H1 (cell line): ENCODE results near the gene SERINC1. TPM values are rescaled to one million over a fixed set of nuclear protein-coding genes. Genes with fewer than 3 reads are reported as not detected.

Source experiments
- CTCF ChIA-PET: fragments of 300-600 bp; sonication (Branson Sonifier 250); formaldehyde crosslinking; loops from one replicate; lab custom pipeline; 2021; ENCODE audit not compliant: partially characterized antibody; lab: Charles Lee
- POLR2A ChIA-PET: fragments of 300-600 bp; sonication (Branson Sonifier 250); formaldehyde crosslinking; loops from one replicate; lab custom pipeline; 2021; ENCODE audit warnings: inconsistent platforms; ENCODE audit not compliant: partially characterized antibody; lab: Charles Lee
- DNase-seq, 2 experiments: peaks; one replicate each; pipeline versions ENCODE4 v3.0.0 to v3.0.0-alpha.2; 2010 to 2022; ENCODE audit warnings: low spot score in 2 of 2, low read depth in 1 of 2, mixed read lengths in 1 of 2
- FAIRE-seq: peaks from 2 replicates; lab custom pipeline; 2011; peaks lifted over from hg19 to GRCh38; lab: Jason Lieb, UNC
- H2AFZ ChIP-seq: 2 replicates; pipeline ENCODE4 v1.8.1; 2012; ENCODE audit warnings: low read length, inconsistent platforms
- H2AK5ac ChIP-seq: 2 replicates; pipeline ENCODE4 v1.6.1; 2013; ENCODE audit warnings: low read depth, low read length
- H2BK120ac ChIP-seq: replicated peaks from 2 replicates; pipeline ENCODE3; 2013; ENCODE audit warnings: low read depth, low read length, inconsistent platforms
- H2BK12ac ChIP-seq: 2 replicates; pipeline ENCODE4 v1.6.1; 2013; ENCODE audit warnings: low read depth, low read length
- H2BK15ac ChIP-seq: 2 replicates; pipeline ENCODE4 v1.6.1; 2013; ENCODE audit warnings: low read length
- H2BK20ac ChIP-seq: 2 replicates; pipeline ENCODE4 v1.6.1; 2013; ENCODE audit warnings: low read length
- H2BK5ac ChIP-seq: 2 replicates; pipeline ENCODE4 v1.6.1; 2013; ENCODE audit warnings: low read depth, low read length
- H3K14ac ChIP-seq: 2 replicates; pipeline ENCODE4 v1.6.1; 2013; ENCODE audit warnings: inconsistent platforms; ENCODE audit not compliant: insufficient read length
- H3K18ac ChIP-seq: 2 replicates; pipeline ENCODE4 v1.6.1; 2013; ENCODE audit warnings: low read length; ENCODE audit errors: extremely low read depth
- H3K23ac ChIP-seq: 2 replicates; pipeline ENCODE4 v1.6.1; 2013; ENCODE audit warnings: inconsistent platforms; ENCODE audit not compliant: insufficient read length
- H3K23me2 ChIP-seq: 2 replicates; pipeline ENCODE4 v1.6.1; 2013; ENCODE audit warnings: low read depth, low read length
- H3K27ac ChIP-seq: 2 replicates; pipeline ENCODE4 v1.6.1; 2011; ENCODE audit warnings: low read depth, low read length, inconsistent platforms
- H3K27me3 ChIP-seq, 4 experiments: replicated peaks in 1 of 4; 1 replicate in 1 of 4; 2 replicates in 3 of 4; pipeline versions ENCODE4 v1.6.1 to v1.8.1; 2011 to 2013; ENCODE audit warnings: low read length in 3 of 4, mild to moderate bottlenecking in 3 of 4, inconsistent platforms in 2 of 4, mixed read lengths in 2 of 4, moderate library complexity in 1 of 4; ENCODE audit not compliant: control insufficient read depth in 3 of 4, insufficient read depth in 3 of 4; ENCODE audit errors: extremely low read depth in 1 of 4
- H3K36me3 ChIP-seq, 4 experiments: 2 replicates each; pipeline versions ENCODE4 v1.6.1 to v1.8.1; 2011 to 2013; ENCODE audit warnings: mild to moderate bottlenecking in 4 of 4, low read length in 3 of 4, moderate library complexity in 2 of 4, control low read depth in 1 of 4, inconsistent platforms in 1 of 4; ENCODE audit not compliant: insufficient read depth in 4 of 4, control insufficient read depth in 2 of 4
- H3K4ac ChIP-seq: replicated peaks from 2 replicates; pipeline ENCODE3; 2013; ENCODE audit warnings: low read length, low read depth, mixed read lengths, inconsistent platforms; ENCODE audit not compliant: insufficient read length
- H3K4me1 ChIP-seq, 4 experiments: replicated peaks in 1 of 4; 1 replicate in 1 of 4; 2 replicates in 3 of 4; pipeline versions ENCODE4 v1.6.1 to v1.8.1; 2011 to 2013; ENCODE audit warnings: low read length in 3 of 4, inconsistent platforms in 2 of 4, mixed read lengths in 1 of 4; ENCODE audit not compliant: insufficient read depth in 4 of 4, control insufficient read depth in 3 of 4
- H3K4me2 ChIP-seq, 2 experiments: 2 replicates each; pipeline versions ENCODE4 v1.6.1 to v1.8.1; 2011 to 2013; ENCODE audit warnings: low read depth in 2 of 2, low read length in 2 of 2, control low read depth in 1 of 2, inconsistent platforms in 1 of 2, mild to moderate bottlenecking in 1 of 2; ENCODE audit not compliant: insufficient read depth in 1 of 2
- H3K4me3 ChIP-seq, 4 experiments: fragments of 200-600, 300-600 bp in 1 of 4; sonication (generic), shearing (Covaris generic), sonication (Bioruptor Twin) in 1 of 4; 2 replicates each; pipeline versions ENCODE4 v1.5.1 to v1.8.1; 2011 to 2016; ENCODE audit warnings: low read length in 4 of 4, low read depth in 3 of 4, control low read depth in 2 of 4, inconsistent platforms in 2 of 4, mild to moderate bottlenecking in 2 of 4, mixed read lengths in 1 of 4, moderate library complexity in 1 of 4; ENCODE audit not compliant: insufficient read depth in 2 of 4; ENCODE audit errors: extremely low read depth in 1 of 4
- H3K56ac ChIP-seq: replicated peaks from 2 replicates; pipeline ENCODE3; 2013; ENCODE audit warnings: low read depth, mild to moderate bottlenecking, mixed read lengths, low read length, inconsistent platforms; ENCODE audit not compliant: insufficient read length
- H3K79me1 ChIP-seq: 2 replicates; pipeline ENCODE4 v1.6.1; 2013; ENCODE audit warnings: low read depth, low read length, control low read depth
- H3K79me2 ChIP-seq, 2 experiments: 2 replicates each; pipeline versions ENCODE4 v1.6.1 to v1.8.1; 2012 to 2013; ENCODE audit warnings: low read length in 2 of 2, mild to moderate bottlenecking in 2 of 2, inconsistent platforms in 1 of 2; ENCODE audit not compliant: insufficient read depth in 2 of 2, control insufficient read depth in 1 of 2
- H3K9ac ChIP-seq, 4 experiments: replicated peaks in 1 of 4; 1 replicate in 1 of 4; 2 replicates in 3 of 4; pipeline versions ENCODE4 v1.6.1 to v1.8.1; 2011 to 2013; ENCODE audit warnings: low read depth in 3 of 4, low read length in 3 of 4, control low read depth in 2 of 4, mild to moderate bottlenecking in 2 of 4, moderate library complexity in 2 of 4, inconsistent platforms in 1 of 4; ENCODE audit errors: extremely low read depth in 1 of 4
- H3K9me3 ChIP-seq, 2 experiments: 2 replicates each; pipeline versions ENCODE4 v1.6.1 to v1.8.1; 2012 to 2013; ENCODE audit warnings: mild to moderate bottlenecking in 2 of 2, moderate library complexity in 2 of 2, control low read depth in 1 of 2, inconsistent platforms in 1 of 2, low read depth in 1 of 2, low read length in 1 of 2, mixed read lengths in 1 of 2; ENCODE audit not compliant: insufficient read depth in 2 of 2
- H4K20me1 ChIP-seq, 2 experiments: replicated peaks in 1 of 2; 2 replicates each; pipeline versions ENCODE3 to v1.8.1; 2011 to 2013; ENCODE audit warnings: inconsistent platforms in 2 of 2, low read length in 2 of 2, mild to moderate bottlenecking in 1 of 2; ENCODE audit not compliant: insufficient read depth in 2 of 2, control insufficient read depth in 1 of 2
- H4K5ac ChIP-seq: 2 replicates; pipeline ENCODE4 v1.6.1; 2013; ENCODE audit warnings: low read length, low read depth, mixed read lengths, inconsistent platforms; ENCODE audit not compliant: insufficient read length
- H4K8ac ChIP-seq: 2 replicates; pipeline ENCODE4 v1.8.0; 2013; ENCODE audit warnings: mild to moderate bottlenecking, moderate library complexity, low read length, inconsistent platforms; ENCODE audit not compliant: insufficient read depth; ENCODE audit errors: extremely low read depth
- H4K91ac ChIP-seq: replicated peaks from 2 replicates; pipeline ENCODE3; 2013; ENCODE audit warnings: low read length, mixed read lengths, inconsistent platforms; ENCODE audit not compliant: insufficient read length
- BACH1 ChIP-seq: IDR thresholded peaks from 2 replicates; pipeline ENCODE4 v1.6.1; 2012; ENCODE audit warnings: low read length, improper control_type of control experiment
- CHD1 ChIP-seq: IDR thresholded peaks from 2 replicates; pipeline ENCODE4 v1.6.1; 2012; ENCODE audit warnings: low read depth, low read length, improper control_type of control experiment
- EP300 ChIP-seq, 2 experiments: IDR thresholded peaks; 1 replicate in 1 of 2; 2 replicates in 1 of 2; pipeline ENCODE4 v1.6.1; 2011 to 2012; ENCODE audit warnings: low read depth in 2 of 2, low read length in 2 of 2, mild to moderate bottlenecking in 2 of 2, borderline replicate concordance in 1 of 2, inconsistent platforms in 1 of 2, moderate library complexity in 1 of 2
- JUN ChIP-seq: IDR thresholded peaks from 2 replicates; pipeline ENCODE4 v1.6.1; 2011; ENCODE audit warnings: low read depth, mild to moderate bottlenecking, improper control_type of control experiment, low read length
- JUND ChIP-seq: IDR thresholded peaks from 2 replicates; pipeline ENCODE4 v1.6.1; 2011; ENCODE audit warnings: mild to moderate bottlenecking, improper control_type of control experiment, low read length
- KDM5A ChIP-seq: fragments of 200-600 bp; IDR thresholded peaks from 2 replicates; pipeline ENCODE4 v1.7.1; 2012; ENCODE audit warnings: mild to moderate bottlenecking, low read length, inconsistent platforms, mixed read lengths
- MAFK ChIP-seq: IDR thresholded peaks from 2 replicates; pipeline ENCODE4 v1.6.1; 2012; ENCODE audit warnings: low read depth, mild to moderate bottlenecking, improper control_type of control experiment, low read length
- RXRA ChIP-seq: IDR thresholded peaks from 2 replicates; pipeline ENCODE4 v1.6.1; 2011; ENCODE audit warnings: low read depth, mild to moderate bottlenecking, low read length, moderate library complexity; ENCODE audit not compliant: insufficient read depth
- SP1 ChIP-seq: IDR thresholded peaks from 2 replicates; pipeline ENCODE4 v1.6.1; 2011; ENCODE audit warnings: low read depth, low read length
- SUZ12 ChIP-seq: fragments of 200-600 bp; sonication (generic); IDR thresholded peaks from 2 replicates; pipeline ENCODE4 v1.6.1; 2012; ENCODE audit warnings: mild to moderate bottlenecking, inconsistent platforms, low read length, moderate library complexity, mixed read lengths
- TAF1 ChIP-seq: IDR thresholded peaks from 2 replicates; pipeline ENCODE4 v1.6.1; 2011; ENCODE audit warnings: mild to moderate bottlenecking, low read depth, low read length
- TEAD4 ChIP-seq: IDR thresholded peaks from 2 replicates; pipeline ENCODE4 v1.6.1; 2012; ENCODE audit warnings: low read depth, low read length, inconsistent platforms, mixed read lengths
- WGBS, 2 experiments: shearing (Covaris generic) in 1 of 2; methylation state at CpG; one replicate each; pipeline versions ENCODE4 v1.1.6 to v1.1.7; 2013 to 2015; ENCODE audit warnings: low lambda C conversion rate in 2 of 2, mixed read lengths in 2 of 2, inconsistent platforms in 1 of 2, low coverage in 1 of 2, missing lambda C conversion rate in 1 of 2; ENCODE audit not compliant: insufficient replicate concordance in 2 of 2, insufficient coverage in 1 of 2, insufficient read length in 1 of 2; ENCODE audit errors: extremely low coverage in 1 of 2, missing lambda C conversion rate in 1 of 2; 5-methylcytosine and 5-hydroxymethylcytosine counted together
- polyA plus RNA-seq, 7 experiments: library from polyadenylated mRNA; depleted of rRNA in 3 of 7; stranded (reverse) in 5 of 7; unstranded in 2 of 7; fragments of >200 nt in 5 of 7; fragments of 200-250 nt in 2 of 7; gene quantifications; 1 replicate in 5 of 7; 2 replicates in 1 of 7; 4 replicates in 1 of 7; pipeline versions ENCODE4 v1.2.1 to v1.2.3, GENCODE V29; 2011 to 2013; ENCODE audit warnings: missing spikeins in 2 of 7, mixed read lengths in 2 of 7
- total RNA-seq: library from RNA; stranded (reverse); fragmentation: NEBNext Ultra II Directional; extraction: Animal tissue kit (Norgen Biotek cat#: 25700); gene quantifications from 2 replicates; pipeline ENCODE4 v1.2.1, GENCODE V29; 2021
- TF ChIP-seq, protein P1 (sequence below): IDR thresholded peaks from 2 replicates; pipeline ENCODE4 v1.6.1; 2012; ENCODE audit warnings: low read length, inconsistent platforms

Gene SERINC1
- total and polyA plus RNA-seq, 2 of the 8 experiments (the other 6 are each of a cell fraction or from before 2014, with no cell fraction given), result 15.4 to 38.6 TPM

DNA sequence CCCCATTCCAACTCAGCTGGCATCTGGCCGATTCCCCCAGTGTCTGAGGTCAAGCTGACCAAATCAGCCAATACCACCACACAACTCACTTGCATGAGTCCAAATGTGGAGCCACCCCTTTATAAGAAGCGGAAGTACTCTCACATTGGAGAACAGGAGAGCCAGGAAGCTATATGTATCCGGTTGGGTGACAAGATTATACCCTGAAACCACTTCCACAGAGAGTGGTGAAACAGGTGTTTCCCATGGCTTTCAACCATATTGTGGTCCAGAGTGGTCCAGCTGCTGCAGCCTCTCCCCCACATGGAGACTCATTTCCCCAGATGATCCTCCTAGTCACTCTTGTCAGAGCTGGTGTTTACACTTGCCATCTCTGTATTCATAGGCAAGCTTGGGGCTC lies 24.0 kb upstream of the SERINC1 start:
- ChIA-PET POLR2A (no interaction called here), CTCF (interaction anchor here (1.2 to 2.7 kb wide), 4 partner anchors 8 to 344 kb away, joined by 3 to 10 read pairs (median 5); no protein-coding TSS in a partner anchor)
- DNase-seq (no peak), FAIRE-seq (no peak)
- H3K4me1 ChIP-seq, result no peaks in the 10 kb centered on the region
- peaks cover 0 to 54% (median 4%) of the 10 kb centered on the region in 4 experiments; a peak in 6 of 8 replicates for H3K36me3 ChIP-seq
- no peak overlapping the region for H3K4me3 ChIP-seq
- no peak overlapping the region for H4K8ac ChIP-seq
- 94% methylated on average over 3 of the region's 3 CpGs; no CpG with 5 or more reads in 1 of the 2 experiments for WGBS, 2 experiments
- H3K79me2 ChIP-seq, result 0 out of 4 replicates have a peak, but pooled peaks cover 0 to under 1% of the 10 kb centered on the region in 2 experiments
- H4K91ac ChIP-seq, result no peak overlapping the region
- H3K4me2 ChIP-seq, result no peak overlapping the region
- no peaks in the 10 kb centered on the region for H3K79me1 ChIP-seq
- no peak overlapping the region for H3K14ac ChIP-seq
- H3K9me3 ChIP-seq, result peaks cover 6 to 11% of the 10 kb centered on the region in 2 experiments
- H3K9ac ChIP-seq, result no peak overlapping the region
- H2AFZ ChIP-seq, result no peak overlapping the region
- no peak overlapping the region for H2BK12ac ChIP-seq
- H2AK5ac ChIP-seq, result no peak overlapping the region
- H4K5ac ChIP-seq, result no peak overlapping the region
- no peak overlapping the region for H2BK5ac ChIP-seq
- no peak overlapping the region for H3K56ac ChIP-seq
- H3K27me3 ChIP-seq, result no peaks in the 10 kb centered on the region
- no peak overlapping the region for H3K27ac ChIP-seq
- no peak overlapping the region for H2BK120ac ChIP-seq
- H3K23me2 ChIP-seq, result no peaks in the 10 kb centered on the region
- no peak overlapping the region for H3K18ac ChIP-seq
- H2BK15ac ChIP-seq, result no peak overlapping the region
- no peak overlapping the region for H2BK20ac ChIP-seq
- no peak overlapping the region for H3K4ac ChIP-seq
- H3K23ac ChIP-seq, result no peak overlapping the region
- H4K20me1 ChIP-seq, result no peaks in the 10 kb centered on the region
- TF ChIP-seq JUN (no peak), EP300 (IDR thresholded peaks at IDR 0.05; ENCODE audit: borderline replicate concordance in 1 of 2, low read depth in 2 of 2, low read length in 2 of 2) (no peak), TAF1 (no peak), JUND (no peak), SUZ12 (no peak), MAFK (no peak), RXRA (no peak), SP1 (no peak), BACH1 (no peak), KDM5A (no peak), CHD1 (no peak), TEAD4 (no peak)
- TF ChIP-seq, protein P1, sequence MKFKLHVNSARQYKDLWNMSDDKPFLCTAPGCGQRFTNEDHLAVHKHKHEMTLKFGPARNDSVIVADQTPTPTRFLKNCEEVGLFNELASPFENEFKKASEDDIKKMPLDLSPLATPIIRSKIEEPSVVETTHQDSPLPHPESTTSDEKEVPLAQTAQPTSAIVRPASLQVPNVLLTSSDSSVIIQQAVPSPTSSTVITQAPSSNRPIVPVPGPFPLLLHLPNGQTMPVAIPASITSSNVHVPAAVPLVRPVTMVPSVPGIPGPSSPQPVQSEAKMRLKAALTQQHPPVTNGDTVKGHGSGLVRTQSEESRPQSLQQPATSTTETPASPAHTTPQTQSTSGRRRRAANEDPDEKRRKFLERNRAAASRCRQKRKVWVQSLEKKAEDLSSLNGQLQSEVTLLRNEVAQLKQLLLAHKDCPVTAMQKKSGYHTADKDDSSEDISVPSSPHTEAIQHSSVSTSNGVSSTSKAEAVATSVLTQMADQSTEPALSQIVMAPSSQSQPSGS, result no peak
